GM18519 (cell line): ENCODE measurements around the gene ADAMTS4.

Experiments
- ATAC-seq: cut with Tn5 transposase; IDR thresholded peaks from one replicate; pipeline ENCODE4 v1.9.1; 2021; ENCODE audit warnings: mild to moderate bottlenecking, moderate library complexity; ENCODE audit not compliant: unreplicated experiment, low FRiP score

ADAMTS4 gene

DNA sequence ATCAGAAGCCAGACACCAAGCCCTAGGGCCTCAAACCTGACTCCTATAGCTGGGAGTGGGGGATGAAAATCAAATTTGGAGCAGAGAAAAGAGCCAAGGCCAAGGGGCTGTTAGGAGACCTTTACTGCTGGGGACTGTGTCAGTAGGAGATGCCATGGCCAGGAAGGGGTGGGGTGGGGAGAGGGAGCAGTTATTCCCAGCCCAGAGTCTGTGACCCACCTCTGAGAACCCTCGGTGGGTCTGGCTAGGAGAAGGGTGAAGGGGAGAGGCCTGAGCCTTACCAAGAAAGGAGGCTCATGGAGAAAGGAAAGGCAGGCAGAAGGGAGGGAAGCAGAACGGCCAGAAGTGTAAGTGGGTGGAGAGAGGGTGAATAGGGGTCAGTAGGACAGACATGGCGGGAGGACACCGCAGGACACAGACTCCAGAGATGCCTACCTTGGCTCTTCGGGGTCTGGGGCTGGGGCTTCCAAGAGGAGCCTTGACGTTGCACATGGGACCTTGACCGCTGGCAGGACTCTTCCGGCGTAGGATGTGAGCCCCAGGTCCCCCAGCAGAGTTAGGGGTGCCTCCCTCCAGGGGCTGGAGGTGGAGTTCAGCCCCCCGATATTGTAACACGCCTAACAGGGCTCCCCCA, 1.2 kb downstream of the ADAMTS4 start:
- ATAC-seq = no peak

DNA sequence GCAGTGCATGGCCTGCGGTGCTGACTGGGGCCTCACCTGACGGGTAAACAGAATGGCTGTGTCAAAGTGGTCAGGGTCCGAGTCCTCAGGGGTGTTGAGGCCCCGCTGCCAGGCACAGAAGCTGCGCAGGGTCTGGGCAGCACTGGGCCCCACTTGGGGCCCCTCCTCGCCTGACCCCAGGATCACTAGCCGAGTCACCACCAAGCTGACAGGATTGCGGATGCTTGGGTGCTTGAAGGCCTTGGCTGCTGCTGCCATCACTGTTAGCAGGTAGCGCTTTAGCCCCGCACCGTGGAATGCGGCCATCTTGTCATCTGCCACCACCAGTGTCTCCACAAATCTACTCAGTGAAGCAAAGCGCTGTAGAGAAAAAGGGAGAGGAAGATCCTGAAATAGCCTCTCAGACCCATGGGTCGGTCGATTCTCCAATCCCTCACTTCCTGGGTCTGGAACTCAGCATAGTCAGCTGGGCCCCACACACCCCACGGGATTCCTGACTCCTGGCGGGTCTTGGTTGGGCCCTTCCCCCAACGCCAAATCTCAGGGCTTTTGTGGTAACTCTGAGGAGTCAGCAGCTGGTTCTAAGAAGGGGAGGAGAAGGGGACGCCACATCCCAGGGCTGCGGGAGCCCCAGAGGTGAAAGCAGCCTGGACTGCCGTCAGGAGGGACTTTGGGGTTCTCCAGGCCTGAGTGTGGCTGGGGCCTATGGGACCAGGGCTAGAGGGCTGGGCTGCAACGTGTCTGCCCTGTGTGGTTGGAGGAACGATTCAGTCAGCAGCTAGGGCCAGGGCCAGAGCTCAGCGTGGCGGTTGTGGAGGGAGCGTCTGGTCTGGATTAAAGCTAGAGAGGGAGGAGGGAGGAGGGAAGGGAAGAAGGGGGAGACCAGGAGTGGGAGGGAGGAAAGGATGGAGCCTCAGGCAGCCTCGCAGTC, 2.1 kb downstream of the ADAMTS4 start:
- no peak for ATAC-seq

DNA sequence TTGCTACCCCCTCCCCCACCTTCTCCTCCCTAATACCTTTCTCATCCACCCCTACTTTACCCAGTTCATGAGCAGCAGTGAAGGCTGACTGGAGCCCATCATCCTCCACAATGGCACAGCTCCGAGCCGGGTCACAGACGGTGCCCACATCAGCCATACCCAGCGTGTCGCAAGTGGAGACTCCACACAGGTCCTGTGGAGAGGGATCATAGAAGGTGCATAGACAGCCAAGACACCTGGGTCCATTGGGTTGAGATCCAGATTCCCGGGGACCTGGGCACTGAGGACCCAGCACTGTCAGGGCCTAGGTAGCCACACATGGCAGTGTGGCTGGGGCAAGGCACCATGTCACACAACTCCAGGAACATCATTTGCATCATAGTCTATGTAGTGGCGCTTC, 2.7 kb downstream of the ADAMTS4 start:
- ATAC-seq = no peak

DNA sequence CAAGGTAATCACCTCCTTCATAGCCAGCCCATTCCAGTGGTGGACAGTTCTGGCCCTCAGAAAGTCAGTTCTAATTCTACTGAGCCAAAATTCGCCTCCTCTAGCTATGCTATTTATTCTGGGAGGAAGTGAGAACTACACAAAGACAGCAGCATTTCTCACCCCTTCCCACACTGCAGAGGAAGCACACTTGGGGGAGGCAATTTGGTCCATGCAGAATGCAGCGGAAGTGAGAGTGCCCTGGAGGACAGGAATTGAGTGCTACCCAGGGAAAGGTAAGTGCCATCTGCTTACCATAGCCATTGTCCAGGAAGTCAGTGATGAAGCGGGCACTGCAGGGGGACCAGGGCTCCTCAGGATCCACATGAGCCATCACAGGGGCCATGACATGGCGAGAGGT, 3.7 kb downstream of the ADAMTS4 start:
- no peak for ATAC-seq

DNA sequence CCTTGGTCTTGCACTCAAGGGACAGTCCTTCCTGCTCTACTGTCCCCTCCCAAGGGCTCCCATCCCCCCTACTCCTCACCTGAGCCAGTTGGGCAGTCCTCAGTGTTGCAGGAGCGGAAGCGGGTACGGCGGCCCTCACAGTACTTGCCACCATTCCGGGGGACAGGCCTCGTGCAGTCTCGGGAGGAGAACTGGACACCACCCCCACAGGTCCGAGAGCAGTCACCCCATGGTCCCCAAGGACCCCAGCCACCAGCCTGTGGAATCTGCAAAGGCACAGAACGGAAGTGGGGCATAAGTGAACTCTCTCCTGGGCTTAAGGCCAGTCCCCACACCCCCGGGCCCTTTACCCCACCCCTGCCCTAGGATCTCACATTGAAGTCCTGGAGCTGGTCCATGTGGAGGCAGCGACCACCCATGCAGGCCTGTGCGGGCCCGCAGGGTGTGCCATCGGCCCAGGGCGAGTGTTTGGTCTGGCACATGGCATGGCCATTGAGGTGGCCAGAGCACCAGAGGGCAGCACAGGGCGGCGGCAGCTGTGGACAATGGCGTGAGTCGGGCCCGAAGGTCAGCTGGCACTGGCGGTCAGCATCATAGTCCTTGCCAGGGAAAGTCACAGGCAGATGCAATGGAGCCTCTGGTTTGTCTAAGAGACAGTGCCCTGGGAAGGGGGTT, 5.2 kb downstream of the ADAMTS4 start:
- no peak for ATAC-seq

DNA sequence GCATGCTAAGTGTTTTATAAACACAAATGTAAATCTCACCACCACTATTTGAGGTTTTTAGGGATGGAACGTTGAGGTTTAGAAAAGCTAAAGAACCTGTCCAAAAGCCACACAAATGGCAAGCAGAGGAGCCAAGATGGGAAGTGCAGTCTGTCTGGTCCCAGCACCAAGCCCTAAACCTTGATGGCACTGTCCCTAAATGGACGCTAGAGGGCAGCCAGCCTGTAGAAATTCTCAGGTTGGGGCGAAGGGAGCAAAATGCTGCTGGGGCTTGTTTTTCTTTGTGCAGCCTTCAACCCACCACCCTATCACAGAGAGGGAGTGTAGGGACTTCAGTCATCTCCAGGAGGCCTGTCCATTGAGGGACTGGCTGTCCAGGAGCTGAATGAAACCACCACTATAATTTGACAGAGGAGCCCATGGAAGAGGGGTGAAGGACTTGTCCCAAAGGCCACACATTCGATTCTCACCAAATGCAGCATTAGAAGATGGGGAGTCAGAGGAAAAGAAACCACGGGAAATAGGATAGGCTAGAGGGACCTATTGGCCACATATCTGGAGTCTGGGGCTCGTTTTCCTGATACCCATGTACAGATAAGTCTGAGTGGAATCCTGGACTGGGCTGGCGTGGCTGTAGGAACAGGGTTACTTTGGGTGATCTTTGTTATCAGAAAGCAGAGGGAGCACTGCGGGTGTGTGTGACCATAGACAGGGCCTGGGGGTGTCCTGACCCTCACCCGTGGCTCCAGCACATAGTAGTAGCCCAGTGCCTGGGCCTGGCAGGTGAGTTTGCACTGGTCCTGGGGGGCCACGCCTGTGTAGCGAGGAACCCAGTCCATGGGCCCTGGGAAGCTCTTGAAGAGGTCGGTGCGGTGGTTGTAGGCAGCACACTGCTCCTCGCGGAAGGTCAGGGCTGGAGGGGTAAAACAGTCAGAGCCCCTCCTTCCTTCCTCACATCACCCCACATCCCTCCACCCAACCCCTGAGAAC, 6.1 kb downstream of the ADAMTS4 start:
- no peak for ATAC-seq

DNA sequence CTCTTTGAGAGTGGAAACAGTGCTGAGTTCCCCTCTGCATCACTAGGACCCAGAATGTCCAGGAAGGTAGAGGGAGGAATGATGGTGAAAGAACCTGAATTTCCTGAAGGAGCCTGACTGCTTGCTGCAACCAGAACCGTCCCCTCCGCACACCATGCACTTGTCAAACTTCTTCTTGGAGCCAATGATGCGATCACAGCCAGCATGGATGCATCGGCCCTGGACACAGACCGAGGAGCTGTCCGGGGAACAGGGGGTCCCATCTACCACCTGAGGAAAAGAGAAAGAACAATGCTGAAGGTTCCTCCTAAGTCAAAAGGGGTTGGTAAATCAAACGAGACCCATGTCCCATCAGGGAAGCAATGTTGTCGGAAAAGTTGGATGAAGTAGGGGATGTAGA, 6.9 kb downstream of the ADAMTS4 start:
- ATAC-seq = no peak

DNA sequence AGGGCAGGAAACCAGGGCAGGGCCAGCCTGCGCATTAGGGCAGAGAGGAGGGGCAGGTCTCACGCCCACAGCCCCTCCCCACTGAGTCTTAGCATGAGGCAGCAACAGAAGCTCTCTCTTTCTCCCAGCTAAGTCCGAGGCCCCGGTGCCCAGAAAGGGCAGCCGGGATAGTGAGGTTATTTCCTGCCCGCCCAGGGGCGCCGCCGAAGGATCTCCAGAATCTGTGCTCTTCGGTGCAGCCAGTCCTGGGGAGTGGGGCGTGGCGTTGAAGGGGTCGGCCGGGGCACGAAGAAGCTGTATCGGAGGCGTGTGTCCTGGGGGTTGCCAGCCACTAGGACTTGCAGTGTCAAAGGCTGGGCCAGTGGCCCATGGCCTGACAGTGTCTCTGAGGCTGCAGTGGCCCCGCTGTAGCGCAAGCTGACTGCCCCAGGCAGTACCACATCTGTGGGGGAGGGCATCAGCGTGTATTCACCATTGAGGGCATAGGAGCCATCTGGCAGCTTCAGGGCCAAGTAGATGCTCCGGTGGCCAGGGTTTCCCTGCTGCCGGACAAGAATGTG, 7.8 kb downstream of the ADAMTS4 start:
- ATAC-seq = no peak

DNA sequence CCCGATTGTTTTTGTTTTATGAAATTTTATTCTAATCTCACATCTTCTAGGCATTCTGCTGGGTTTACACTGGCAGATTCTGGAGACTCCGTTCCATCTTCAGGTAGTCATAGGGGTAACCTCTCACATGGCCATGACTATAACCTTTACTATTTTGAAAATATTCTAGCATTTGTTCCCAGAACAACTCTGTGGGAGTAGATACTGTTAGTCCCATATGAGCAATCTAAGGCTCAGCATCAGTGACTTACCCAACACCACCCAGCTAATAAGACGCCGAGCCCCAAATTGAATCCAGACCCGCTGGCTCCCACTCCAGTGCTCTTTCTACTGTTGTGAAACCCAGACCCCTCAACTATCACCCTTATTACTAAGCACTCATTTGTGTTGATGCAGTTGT, 9.8 kb downstream of the ADAMTS4 start:
- ATAC-seq = no peak

DNA sequence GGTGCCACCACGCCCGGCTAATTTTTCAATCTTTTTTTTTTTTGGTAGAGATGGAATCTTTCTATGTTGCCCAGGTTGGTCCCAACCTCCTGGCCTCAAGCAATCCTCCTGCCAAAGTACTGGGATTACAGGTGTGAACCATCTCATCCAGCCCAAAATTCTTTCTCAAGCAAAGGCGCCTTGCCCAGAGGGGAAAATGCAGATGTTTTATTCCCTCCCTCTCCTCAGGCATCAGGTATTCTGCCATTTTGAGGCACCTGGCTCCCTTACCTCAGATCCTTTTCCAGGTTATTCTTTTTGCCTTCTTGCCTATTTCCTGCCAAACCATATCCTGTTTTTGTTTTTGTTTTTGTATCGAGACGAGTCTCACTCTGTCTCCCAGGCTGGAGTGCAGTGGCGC, 10.5 kb downstream of the ADAMTS4 start:
- ATAC-seq = no peak

DNA sequence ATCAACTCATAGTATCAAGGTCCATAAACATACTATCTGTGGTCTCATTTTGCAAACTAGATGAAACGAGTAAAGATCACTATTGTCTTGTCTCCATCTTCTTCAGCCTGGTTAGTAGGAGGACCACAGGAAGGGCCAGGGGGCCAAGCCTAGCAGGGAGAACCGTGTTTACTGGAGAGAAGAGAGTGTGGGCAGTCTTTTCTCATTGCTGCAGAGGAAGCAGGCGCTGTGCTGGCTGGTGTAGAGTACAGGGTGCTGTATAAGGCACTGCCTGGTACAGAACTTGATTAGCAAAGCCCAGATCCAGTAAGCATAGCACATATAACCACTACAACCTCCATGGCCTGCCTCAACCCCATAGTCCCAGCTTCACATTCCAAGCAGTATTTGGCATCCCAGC, 11.5 kb downstream of the ADAMTS4 start:
- no peak for ATAC-seq

DNA sequence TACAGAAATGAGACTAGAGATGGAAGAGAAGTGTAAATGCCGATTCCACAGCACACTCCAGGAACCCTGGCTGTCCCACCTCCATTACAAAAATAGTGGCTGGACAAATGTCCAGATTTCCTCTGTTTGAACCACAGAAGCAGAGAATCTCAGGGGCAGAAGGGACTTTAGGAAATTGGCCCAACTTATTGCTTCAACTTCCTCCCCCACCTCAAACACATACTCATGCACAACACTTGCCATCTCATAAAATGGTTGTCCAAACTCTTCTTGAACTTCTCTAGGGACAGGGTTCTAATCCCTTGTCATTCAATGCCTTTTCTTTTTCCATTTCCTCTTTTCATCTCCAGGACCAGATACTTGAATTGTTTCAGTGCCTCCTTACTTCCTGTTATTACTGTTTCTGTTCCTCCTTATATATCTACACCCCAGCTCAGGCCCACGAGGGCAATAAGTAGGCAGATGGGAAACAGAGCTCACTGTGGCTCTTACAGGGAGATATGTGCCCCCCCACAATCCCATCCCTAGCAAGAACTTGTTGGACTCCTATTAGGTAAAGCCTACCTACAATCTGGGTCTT, 13.0 kb downstream of the ADAMTS4 start:
- peak; percentile 16 for ATAC-seq

DNA sequence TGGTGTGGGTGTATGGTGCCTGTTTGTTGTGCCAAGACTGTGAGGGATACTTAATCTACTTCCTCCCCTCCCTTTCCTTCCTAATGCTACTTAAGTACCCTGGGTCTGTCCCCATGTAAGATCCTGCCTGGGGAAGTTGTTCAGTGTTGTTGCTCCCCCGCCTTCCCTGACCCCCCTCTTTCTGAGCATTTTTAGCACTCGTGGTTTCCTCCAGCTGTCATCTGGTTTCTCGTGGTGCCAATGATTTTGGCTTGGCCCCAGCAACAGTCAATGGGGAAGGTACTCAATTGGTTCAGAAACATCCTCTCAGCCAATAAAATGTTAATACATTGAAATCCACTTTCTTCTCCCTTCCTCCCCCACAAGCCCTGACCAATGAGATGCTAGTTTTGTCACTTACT, 13.6 kb downstream of the ADAMTS4 start:
- ATAC-seq = peak; percentile 49

DNA sequence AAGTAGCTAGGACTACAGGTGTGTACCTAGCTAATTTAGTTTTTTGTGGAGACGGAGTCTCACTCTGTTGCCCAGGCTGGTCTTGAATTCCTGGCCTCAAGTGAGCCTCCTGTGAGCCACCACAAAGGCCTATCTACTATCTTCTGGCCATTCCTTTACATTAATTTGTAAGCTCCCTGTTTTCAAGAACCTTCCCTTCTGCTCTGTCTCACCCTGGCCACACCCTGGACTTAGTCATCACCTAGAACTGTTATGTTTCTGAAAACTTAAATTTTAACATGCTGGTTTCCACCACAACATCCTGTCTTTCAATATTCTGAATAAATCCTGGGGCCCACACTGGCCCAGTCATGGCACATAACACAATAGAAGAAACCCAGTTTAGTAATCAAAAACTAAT, 16.6 kb downstream of the ADAMTS4 start:
- ATAC-seq = peak; percentile 32

DNA sequence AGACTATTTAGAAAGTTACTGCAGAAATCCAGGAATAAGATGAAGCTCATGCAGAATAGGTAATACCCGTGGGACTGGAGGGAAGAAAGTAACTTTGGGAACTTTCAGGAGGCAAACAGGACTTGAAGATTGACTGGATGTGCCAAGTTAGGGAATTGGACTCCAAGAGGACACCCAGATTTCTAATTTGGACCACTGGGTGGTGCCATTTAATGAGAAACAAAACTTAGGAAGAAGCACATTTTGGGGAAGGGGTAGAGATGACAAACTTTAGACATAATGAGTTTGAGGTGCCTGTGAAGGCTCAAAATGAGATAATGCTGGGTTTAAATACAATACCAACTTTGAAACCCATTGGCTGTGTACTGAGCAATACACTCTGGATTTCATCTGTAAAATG, 18.2 kb downstream of the ADAMTS4 start:
- no peak for ATAC-seq

DNA sequence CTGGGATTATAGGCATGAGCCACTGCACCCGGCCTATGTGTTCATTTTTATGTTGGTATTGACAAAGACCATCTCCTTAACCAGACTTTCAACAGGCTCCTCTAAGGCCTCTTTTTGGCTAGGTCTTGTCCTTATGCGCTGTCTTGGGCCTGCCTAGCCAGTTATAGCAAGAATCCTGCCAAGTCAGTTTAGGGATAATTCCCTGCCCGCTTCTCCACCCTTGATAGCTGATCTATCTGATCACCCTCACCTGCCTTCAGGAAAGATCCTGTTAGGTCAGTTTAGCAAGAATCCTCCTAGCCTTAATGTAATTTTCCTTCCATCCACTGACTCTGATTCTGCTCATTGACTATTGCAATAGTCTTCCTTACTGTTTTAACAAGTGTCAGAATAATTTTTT, 19.2 kb downstream of the ADAMTS4 start:
- ATAC-seq = no peak

DNA sequence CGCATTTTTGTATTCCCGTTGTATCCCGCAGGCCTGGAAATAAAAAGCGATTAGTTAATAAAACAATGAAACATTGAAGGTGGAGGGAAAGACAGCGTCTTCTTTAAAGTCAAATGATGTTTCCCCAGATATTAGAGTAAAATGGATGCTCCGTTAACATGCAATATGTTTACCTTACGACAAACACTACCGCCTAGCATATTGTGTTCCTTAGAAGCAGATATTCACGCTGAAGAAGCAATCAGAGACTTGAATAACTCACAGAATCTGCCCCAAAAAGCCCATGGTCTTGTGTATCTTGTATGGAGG, 21.0 kb downstream of the ADAMTS4 start:
- ATAC-seq = no peak

DNA sequence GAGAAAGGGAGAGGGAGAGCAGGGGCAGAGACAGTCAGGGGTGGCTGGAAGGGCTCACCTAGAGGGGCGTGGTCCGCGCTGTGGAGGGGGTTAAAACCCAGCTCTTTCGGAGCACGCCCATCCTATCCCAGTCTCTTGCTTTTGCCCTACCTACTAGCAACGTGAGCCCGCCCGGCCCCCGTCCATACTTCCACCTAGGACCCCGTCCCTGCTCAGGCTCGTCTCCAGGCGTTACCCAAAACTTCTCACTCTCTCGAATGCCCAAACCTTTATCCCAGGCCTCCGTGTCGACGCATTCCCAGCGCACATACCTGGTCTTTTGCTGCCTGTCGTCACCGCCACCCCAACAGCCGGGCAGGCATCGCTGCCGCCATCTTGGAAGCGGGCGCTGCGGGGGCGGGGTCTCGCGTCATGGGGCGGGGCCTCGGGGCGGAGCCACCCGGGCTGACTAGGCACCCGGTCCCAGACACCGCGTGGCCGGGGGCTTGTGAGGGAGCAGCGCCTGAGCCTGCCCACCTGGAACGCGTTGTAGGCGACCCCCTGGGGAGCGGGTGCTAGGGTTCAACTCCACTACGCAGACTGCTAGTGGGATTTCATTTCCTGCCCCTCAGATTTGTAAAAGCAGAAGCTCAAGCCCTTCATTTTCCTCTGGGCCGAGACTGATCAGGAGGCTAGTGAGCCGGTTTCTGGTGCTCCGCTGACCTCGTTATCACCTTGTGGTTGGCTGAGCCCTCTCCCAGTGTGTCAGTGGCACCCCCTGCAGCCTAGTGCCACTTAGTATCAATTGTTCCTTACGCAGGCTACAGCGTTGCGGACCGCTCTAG, 21.5 kb downstream of the ADAMTS4 start, which contains the start of gene B4GALT3:
Gene B4GALT3, minus strand, starts transcription at position 396 of the 824 bp plus-strand sequence. CDS start 1,447 bp downstream, outside the sequence.
- ATAC-seq = peak; percentile 47
